Measurements from ENCODE around the gene SOX21.

SOX21 gene

GRCh38 chr13:94709001-94709834, 3.1 kb downstream of the SOX21 start:
- TF ChIP-seq, protein P1, sequence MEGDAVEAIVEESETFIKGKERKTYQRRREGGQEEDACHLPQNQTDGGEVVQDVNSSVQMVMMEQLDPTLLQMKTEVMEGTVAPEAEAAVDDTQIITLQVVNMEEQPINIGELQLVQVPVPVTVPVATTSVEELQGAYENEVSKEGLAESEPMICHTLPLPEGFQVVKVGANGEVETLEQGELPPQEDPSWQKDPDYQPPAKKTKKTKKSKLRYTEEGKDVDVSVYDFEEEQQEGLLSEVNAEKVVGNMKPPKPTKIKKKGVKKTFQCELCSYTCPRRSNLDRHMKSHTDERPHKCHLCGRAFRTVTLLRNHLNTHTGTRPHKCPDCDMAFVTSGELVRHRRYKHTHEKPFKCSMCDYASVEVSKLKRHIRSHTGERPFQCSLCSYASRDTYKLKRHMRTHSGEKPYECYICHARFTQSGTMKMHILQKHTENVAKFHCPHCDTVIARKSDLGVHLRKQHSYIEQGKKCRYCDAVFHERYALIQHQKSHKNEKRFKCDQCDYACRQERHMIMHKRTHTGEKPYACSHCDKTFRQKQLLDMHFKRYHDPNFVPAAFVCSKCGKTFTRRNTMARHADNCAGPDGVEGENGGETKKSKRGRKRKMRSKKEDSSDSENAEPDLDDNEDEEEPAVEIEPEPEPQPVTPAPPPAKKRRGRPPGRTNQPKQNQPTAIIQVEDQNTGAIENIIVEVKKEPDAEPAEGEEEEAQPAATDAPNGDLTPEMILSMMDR (IDR thresholded peaks at IDR 0.05; ENCODE audit: low read length) = no peak
- H2AFZ ChIP-seq (ENCODE audit: low read length) = no peak overlapping the region
- no peaks in the 10 kb centered on the region for H3K9me2 ChIP-seq (ENCODE audit: low read depth, low read length)
- no peaks in the 10 kb centered on the region for H3K79me2 ChIP-seq (ENCODE audit: insufficient read depth, low read length)
- no peak overlapping the region for H3K9ac ChIP-seq (ENCODE audit: low read length)
- no peak overlapping the region for H3K27ac ChIP-seq (ENCODE audit: low read depth, low read length, poor library complexity, severe bottlenecking)
- no peaks in the 10 kb centered on the region for H3K4me1 ChIP-seq (ENCODE audit: insufficient read depth, low read length, severe bottlenecking)
- no peaks in the 10 kb centered on the region for H4K20me1 ChIP-seq (ENCODE audit: insufficient read depth, low read length)
- H3K4me2 ChIP-seq (ENCODE audit: low read length) = no peak overlapping the region
- no peaks in the 10 kb centered on the region for H3F3A ChIP-seq (ENCODE audit: insufficient read depth, low read length)
- H3K4me3 ChIP-seq (ENCODE audit: low read depth, low read length, poor library complexity, severe bottlenecking) = no peak overlapping the region
- no peaks in the 10 kb centered on the region for H3K36me3 ChIP-seq (ENCODE audit: insufficient read depth, low read length)
- H3K27me3 ChIP-seq (ENCODE audit: insufficient read depth, low read length) = no peaks in the 10 kb centered on the region
- no peaks in the 10 kb centered on the region for H3K9me3 ChIP-seq (ENCODE audit: low read length)

- no peak overlapping the region for H3K27ac ChIP-seq (ENCODE audit: low read depth, low read length, poor library complexity, severe bottlenecking)
- H3K79me2 ChIP-seq (ENCODE audit: insufficient read depth, low read length) = no peaks in the 10 kb centered on the region
- no peak overlapping the region for H3K9ac ChIP-seq (ENCODE audit: low read length)
- H3K36me3 ChIP-seq (ENCODE audit: insufficient read depth, low read length) = no peaks in the 10 kb centered on the region
- no peaks in the 10 kb centered on the region for H3K4me1 ChIP-seq (ENCODE audit: insufficient read depth, low read length, severe bottlenecking)
- no peak overlapping the region for H3K4me2 ChIP-seq (ENCODE audit: low read length)
- no peak for TF ChIP-seq EZH2 (IDR thresholded peaks at IDR 0.05; ENCODE audit: borderline replicate concordance, low read length)
- TF ChIP-seq, protein P1 (IDR thresholded peaks at IDR 0.05; ENCODE audit: low read length) = no peak
- no peak overlapping the region for H3K4me3 ChIP-seq (ENCODE audit: low read depth, low read length, poor library complexity, severe bottlenecking)
- H3K9me2 ChIP-seq (ENCODE audit: low read depth, low read length) = no peaks in the 10 kb centered on the region
- no peaks in the 10 kb centered on the region for H3K27me3 ChIP-seq (ENCODE audit: insufficient read depth, low read length)
- no peaks in the 10 kb centered on the region for H4K20me1 ChIP-seq (ENCODE audit: insufficient read depth, low read length)
- H2AFZ ChIP-seq (ENCODE audit: low read length) = no peak overlapping the region
- no peaks in the 10 kb centered on the region for H3K9me3 ChIP-seq (ENCODE audit: low read length)
- no peaks in the 10 kb centered on the region for H3F3A ChIP-seq (ENCODE audit: insufficient read depth, low read length)
Measured at GRCh38 chr13:94708031-94708859, 4.1 kb downstream of the SOX21 start.

- no peak overlapping the region for H3K27ac ChIP-seq (ENCODE audit: low read depth, low read length, poor library complexity, severe bottlenecking)
- no peaks in the 10 kb centered on the region for H3K79me2 ChIP-seq (ENCODE audit: insufficient read depth, low read length)
- no peaks in the 10 kb centered on the region for H3K9me3 ChIP-seq (ENCODE audit: low read length)
- TF ChIP-seq EZH2 (IDR thresholded peaks at IDR 0.05; ENCODE audit: borderline replicate concordance, low read length) = no peak
- TF ChIP-seq, protein P1 (IDR thresholded peaks at IDR 0.05; ENCODE audit: low read length) = no peak
- no peaks in the 10 kb centered on the region for H3K36me3 ChIP-seq (ENCODE audit: insufficient read depth, low read length)
- H3K27me3 ChIP-seq (ENCODE audit: insufficient read depth, low read length) = no peaks in the 10 kb centered on the region
- H3F3A ChIP-seq (ENCODE audit: insufficient read depth, low read length) = no peaks in the 10 kb centered on the region
- H3K9ac ChIP-seq (ENCODE audit: low read length) = no peak overlapping the region
- H3K4me2 ChIP-seq (ENCODE audit: low read length) = no peak overlapping the region
- H4K20me1 ChIP-seq (ENCODE audit: insufficient read depth, low read length) = no peaks in the 10 kb centered on the region
- no peaks in the 10 kb centered on the region for H3K4me1 ChIP-seq (ENCODE audit: insufficient read depth, low read length, severe bottlenecking)
- no peak overlapping the region for H2AFZ ChIP-seq (ENCODE audit: low read length)
- no peak overlapping the region for H3K4me3 ChIP-seq (ENCODE audit: low read depth, low read length, poor library complexity, severe bottlenecking)
- no peaks in the 10 kb centered on the region for H3K9me2 ChIP-seq (ENCODE audit: low read depth, low read length)
Measured at GRCh38 chr13:94707400-94708021, 4.8 kb downstream of the SOX21 start.
